HG03342 (cell line): ENCODE data around the gene EMC10.
"Not testable (repeated sequence)": the region's sequence is repeated elsewhere in the genome, so short reads cannot be mapped to it uniquely, and the experiment has no call there.

ENCODE experiments used
- ATAC-seq: cut with Tn5 transposase; IDR thresholded peaks from one replicate; pipeline ENCODE4 v1.9.1; 2021; ENCODE audit warnings: mild to moderate bottlenecking, moderate library complexity; ENCODE audit not compliant: unreplicated experiment

EMC10 gene

DNA sequence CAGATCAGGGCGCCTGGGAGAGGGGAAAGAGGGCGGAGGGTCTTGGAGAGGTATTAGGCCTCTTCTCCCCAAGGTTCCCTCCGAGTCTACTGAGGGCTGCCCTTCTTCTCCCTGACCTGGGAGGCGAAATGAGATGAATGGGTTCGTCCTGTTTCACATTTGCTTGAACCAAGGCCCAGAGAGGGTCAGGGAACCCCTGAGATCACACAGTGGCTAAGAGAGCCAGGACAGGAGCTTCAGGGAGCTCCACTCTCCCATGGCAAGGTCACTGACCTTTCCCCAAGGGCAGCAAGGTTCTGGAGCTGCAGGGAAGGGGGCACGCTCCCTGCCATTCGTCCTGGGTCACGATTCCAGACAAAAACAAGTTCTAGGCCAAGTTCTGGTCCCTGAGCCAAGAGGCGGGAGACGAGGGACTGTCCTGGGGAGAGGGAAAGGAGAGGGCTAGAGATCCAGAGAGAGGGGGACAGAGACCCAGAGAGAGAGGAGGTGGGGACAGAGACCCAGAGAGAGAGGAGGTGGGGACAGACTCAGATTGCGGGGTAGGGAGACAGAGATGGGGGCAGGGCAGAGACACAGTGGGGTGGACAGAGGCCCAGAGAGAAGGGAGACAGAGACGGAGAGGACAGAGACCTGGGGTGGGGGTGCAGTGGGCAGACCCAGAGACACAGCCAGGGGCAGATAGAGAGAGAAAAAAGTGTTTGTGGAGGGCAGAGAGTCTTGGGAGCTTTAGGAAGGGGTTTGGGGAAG, 36.9 kb downstream of the EMC10 start:
- ATAC-seq = no peak

DNA sequence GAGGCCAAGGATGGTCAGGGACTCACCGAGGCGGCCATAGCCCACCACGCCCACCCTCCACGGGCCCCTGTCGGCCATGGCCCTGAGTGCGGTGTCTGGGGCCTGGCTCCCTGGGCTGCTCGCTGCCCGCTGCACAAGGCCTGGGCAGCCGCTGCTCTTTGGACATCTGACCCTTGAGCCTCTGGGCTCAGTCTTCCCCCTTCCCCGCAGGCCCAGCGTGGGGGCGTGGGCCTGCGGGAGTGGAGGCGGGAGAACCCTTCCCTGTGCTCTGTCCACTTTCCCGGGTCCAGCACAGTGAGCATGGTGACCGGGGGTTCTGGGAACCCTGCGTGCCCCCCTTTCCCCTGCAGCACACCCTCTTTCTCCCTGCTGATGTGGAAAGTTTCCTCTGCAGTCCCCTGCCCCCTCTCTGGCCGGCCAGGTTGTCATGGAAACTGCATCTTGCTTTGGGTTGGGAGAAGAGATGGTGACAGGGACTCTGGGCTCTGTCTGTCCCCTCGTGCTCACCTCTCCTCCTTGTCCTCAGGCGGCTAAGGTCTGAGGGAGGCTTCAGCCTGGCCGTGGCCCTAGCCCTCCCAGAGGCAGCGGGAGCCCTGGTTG, 37.5 kb downstream of the EMC10 start, which contains the start of gene ASPDH:
Gene ASPDH (minus strand): TSS at position 168 of the 600 bp plus-strand sequence. CDS start 90 bp downstream, at position 78.
- ATAC-seq = no peak

DNA sequence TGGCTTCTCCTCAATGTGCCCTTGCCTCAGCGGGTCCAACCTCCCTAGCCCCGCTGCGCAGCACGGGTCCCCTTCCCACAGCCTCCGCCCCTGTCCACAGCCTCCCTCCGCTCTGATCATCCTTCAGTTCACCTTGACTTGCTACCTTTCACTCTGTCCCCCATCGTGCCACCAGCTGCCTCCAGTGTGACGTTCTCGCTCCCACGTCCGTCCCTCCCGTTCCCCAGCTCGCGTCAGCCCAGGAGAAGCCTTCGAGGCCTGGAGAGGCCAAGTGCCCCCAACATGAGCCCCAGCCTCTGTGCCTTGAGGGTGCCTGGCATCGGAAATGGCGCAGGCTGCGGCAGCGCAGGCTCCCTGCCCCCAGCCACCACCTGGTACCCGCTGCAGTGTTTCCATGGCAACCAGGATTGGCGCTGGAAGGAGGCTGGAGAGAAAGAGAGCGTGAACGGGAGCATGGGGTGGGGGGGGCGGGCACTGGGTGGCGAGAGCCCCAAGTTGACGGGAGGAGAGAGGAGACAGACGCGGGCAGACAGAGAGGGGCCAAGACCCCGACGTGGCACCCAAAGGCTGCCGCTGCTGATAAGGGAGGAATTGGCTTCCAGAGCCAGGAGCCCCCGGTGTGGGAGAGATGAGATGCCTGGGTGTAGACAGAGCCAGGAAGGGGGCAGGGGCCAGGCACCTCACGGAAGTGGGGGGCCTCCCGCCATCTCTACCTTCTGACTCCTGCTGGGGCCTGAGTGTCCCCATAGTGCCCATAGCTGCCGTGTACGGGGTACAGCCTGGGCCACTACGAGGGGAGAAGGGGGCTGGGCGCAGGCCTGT, 38.2 kb downstream of the EMC10 start:
- ATAC-seq = no peak

DNA sequence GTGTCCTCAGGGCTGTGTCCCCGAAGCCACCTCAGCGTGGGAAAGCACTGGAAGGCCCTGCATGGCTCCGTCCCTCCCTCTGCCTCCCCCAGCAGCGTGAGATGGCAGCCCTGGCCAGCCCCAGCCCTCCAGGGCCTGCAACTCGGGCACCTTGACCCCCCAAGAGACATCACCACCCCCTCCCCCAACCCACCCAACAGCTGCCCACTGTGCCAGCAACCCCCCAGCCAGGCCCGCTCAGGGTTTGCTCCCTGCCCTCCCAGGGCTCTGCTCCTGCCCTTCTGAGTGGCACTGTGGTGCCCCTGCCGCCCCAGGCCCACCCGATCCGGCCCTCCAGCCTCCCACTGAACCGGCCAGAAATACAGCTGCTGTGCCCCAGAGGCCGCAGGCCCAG, 38.9 kb downstream of the EMC10 start:
- ATAC-seq = no peak

DNA sequence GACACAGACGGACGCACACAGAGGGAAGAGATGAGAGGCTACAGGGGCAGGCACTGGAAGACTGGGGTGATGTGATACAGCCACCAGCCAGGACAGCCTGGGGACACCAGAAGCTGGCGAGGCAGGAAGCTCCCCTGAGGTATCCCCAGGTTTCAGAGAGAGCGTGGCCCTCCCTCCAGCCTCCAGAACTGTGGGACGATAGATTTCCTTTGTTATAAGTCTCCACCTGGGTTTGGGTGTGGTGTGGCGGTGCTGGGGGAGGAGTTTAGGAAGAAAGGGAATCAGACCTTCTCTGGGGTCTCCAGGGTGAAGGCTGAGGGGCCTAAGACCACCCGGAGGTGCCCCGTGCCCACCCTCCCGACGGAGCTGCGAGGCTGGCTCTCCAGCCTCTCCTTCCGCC, 40.1 kb downstream of the EMC10 start:
- ATAC-seq = no peak

DNA sequence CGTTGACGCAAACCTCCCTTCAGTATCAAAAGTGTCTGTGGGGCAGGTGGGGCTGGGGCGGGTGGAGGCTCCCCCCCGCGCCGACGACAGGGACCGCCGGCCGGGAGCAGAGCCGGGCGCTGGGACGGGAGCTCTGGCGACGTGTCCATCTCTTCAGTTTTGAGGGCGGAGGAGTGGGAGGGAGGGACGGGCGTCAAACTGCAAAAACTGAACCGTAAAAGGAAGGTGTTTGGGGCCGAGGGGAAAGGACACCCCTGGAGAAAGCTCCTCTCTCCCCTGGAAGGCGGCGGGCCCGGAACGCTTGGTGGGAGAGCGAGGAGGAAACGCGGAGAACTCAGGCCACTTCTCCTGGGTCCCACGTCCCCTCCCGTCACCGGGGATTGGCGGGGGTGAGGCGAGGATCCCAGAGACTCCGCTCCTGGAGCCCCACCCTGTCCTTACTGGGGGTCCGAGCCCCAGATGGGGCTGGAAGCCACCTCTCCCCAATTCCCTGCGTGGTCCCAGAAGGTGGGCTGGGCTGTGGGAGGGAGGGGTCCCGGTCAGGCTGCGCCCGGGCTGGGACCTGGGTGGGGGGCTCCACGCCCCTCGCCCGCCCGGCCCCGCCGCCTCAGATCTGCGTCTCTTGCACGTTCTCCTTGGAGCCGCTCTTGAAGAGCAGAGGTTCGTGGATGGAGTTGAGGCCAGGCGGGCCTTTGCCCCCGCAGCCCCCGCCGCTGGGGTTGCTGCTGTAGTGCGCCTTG, 40.8 kb downstream of the EMC10 start:
- no peak for ATAC-seq

DNA sequence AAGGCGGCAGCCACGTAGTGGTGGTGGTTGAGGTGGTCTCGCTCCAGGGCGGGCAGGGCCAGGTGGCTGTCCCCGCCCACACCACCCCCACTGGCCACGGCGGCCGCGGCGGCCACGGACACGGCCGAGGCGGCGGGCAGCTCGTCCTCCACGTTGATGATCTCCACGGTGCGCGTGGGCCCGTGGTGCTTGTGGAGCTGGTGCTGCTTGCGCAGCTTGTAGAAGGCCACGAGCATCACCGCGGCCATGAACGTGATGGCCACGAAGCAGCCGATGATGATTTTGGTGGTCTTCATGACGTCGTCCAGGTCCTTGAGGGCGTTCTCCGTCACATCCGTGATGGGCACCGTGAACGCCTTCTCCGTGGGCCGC, 41.4 kb downstream of the EMC10 start:
- no peak for ATAC-seq

DNA sequence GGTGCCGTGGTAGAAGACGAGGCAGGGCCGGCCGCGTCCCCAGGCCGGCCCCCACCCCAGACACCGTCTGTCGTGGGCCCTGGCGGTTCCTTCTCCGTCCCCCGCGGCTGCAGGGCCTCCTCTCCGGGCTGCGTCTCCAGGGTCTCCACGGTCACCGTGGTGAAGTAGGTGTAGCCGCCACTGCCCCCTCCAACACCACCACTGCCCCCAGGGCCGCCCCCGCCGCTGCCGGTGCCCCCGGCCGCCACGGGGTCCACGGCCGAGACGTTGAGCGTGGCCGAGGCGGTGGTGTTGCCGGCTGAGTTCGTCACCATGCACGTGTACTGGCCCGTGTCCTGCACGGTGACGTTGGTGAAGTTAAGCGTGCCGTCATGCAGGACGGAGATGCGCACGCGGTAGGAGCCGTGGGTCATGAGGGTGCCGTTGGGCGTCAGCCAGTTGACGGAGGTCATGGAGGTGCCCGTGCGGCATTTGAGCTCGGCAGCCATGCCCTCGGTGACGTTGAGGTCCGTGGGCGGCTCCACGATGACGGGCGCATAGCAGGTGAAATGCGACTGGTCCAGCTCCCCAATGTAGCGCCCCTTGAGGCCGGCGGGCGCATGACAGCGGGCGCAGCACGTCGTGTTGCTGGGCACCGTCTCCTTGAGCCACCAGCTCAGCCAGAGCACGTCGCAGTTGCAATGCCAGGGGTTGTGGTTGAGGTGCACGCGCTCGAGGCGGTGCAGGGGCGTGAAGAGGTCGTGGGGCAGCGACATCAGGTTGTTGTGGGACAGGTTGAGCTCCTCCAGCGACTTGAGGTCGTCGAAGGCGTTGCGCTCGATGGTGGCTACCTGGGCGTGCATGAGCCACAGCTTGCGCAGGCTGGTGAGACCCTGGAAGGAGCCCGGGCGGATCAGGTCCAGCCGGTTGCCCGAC, 42.0 kb downstream of the EMC10 start:
- no peak for ATAC-seq

DNA sequence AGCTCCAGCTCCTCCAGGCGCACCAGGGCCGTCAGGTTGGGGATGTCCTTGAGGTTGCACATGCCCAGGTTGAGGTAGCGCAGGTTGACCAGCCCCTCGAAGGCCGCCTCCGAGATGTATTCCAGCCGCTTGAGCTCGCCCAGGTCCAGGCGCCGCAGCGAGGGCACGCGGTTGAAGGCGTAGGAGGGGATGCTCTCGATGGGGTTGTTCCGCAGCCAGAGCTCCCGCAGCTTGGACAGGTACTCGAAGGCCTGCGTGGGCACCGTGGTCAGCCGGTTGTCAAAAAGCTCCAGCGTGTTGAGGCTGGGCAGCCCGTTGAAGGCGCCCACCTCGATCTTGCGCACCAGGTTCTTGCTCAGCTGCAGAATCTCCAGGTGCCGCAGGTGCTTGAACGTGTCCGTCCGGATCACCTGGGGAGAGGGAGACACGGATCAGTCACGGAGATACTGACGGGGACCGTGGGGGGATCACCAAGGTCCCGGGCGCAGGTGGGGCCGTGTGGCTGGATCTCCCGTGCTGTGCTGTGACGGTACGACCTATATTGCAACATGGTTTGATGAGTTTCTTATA, 42.8 kb downstream of the EMC10 start:
- ATAC-seq = no peak

DNA sequence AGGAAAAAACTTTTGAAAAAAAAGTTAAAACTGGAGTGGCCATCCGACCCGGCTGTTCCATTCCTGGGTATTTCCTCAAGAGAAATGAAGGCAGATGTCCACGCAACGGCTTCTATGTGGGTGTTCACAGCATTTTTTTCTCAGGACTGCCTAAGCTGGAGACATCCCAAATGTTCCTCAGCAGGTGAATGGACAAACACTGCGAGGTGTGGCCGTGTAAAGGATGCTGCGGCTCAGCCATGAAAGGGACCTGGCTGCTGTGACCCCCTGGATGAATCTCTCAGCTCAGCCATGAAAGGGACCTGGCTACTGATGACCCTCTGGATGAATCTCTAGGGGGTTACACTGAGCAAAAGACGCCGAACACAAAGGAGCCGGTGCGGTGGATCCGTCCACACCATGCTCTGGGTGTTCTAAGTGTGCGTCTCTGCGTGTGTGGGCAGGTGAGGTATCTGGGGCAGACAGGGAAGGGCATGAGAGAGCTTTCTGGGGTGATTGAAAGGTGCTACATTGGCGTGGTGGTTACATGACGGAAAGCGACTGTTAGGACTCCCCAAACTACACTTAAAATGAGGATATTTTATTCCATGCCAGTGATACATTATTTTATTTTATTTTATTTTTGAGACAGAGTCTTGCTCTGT, 44.6 kb downstream of the EMC10 start:
- ATAC-seq = no peak

DNA sequence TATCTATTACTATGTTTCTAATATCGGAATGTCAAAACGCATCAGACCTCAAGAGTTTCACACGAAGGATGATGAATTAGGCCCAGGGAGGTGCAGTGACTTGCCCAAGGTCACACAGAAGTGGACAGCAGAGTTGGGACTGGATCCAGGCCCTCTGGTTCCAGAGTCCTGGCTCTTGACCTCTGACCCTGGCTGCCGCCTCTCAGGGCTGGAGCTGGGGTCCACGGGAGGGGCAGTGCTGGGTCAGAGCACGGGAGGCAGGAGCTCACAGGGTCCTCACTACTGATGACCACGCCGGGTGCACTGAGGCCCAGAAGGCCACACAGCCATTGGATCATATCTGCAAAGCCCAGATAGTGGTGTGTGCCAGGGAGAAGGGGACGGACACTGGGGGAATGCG, 46.6 kb downstream of the EMC10 start:
- no peak for ATAC-seq

DNA sequence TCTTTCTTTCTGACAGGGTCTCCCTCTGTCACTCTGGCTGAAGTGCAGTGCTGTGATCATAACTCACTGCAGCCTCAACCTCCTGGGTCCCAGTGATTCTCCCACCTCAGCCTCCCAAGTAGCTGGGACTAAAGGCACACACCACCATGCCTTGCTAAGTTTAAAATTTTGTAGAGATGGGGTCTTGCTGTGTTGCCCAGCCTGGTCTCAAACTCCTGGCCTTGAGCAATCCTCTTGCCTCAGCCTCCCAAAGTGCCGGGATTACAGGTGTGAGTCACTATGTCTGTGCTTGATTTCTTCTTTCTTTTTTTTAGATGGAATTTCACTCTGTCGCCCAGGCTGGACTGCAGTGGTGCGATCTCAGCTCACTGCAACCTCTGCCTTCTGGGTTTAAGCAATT, 51.7 kb downstream of the EMC10 start:
- ATAC-seq = not testable (repeated sequence)

DNA sequence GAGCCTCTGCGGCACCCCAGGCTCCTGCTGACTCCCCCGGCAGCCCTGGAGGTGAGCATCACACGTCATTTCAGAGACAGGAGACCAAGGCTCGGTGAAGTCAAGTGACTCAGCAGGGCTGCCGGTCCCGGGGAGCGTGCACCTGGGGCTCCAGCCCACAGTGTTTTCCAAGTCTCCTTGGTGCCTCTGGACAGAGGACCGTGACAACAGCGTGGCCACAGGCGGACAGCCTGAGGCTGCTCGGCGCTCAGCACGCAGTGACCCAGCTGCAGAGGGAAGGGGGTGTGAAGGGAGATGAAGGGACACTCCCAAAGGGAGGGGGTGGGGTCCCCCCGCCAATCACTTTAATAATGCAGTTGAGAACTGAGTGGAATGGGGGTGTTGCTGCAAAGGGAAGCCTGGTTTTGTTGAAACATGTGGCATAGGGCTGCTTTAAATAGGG, 54.9 kb downstream of the EMC10 start:
- no peak for ATAC-seq

DNA sequence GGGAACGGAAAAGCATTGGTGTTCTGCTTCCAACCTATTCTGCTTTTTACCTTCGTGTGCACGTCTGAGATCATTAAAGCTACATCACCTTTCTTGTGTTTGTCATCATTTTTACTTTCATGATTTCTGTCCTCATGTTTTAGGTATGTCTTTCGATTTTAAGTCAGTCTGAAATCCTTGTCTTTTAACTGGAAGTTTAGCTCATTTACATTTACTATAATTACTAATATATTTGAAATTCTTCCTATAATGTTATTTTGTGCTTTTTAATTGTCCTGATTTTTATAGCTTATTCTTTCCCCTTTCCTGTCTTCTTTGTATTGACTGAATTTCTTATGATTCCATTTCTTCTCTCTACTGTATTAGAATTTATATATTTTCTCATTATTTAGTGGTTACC, 56.6 kb downstream of the EMC10 start:
- ATAC-seq = no peak

DNA sequence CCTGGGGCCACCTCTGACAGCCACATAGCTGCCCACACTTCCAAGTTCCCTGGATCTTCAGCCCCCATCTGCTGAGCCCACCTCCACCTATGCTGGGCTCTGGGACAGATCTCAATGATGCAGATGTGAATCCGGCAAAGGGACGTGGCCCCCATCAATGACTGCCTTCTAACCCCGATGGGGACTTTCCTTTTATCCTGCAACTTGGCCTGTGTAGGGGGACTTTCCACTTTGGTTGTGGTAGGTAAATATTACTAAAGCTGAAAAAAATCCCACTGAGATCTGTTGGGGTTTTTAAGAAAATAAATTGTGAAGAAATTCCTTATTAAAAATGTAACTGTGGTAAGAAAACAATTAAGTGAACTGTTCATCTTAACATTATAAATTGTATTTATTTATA, 58.2 kb downstream of the EMC10 start:
- ATAC-seq = no peak

DNA sequence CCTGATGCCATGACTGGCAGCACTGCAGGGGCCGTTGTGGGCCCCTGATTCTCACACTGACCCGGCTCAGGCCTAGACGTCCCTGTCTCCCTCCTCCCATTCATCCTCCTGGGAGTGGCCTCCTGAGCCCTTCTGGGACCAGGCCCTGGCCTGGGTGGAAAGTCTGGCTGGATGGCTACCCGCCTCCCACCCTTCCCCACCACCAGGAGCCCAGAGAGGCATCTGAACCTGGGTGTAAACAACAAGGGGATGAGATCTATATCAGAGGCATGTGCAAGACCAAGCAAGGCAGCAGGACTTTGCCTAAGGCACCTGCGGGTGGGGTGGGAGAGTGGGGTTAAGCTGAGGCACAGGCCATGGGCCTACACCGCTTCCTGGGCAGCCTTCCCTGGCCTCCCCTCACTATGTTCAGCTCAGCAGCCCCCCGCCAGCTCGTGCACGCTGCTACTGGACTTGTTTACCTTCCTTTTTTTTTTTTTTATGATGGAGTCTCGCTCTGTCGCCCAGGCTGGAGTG, 59.4 kb downstream of the EMC10 start:
- ATAC-seq = no peak

DNA sequence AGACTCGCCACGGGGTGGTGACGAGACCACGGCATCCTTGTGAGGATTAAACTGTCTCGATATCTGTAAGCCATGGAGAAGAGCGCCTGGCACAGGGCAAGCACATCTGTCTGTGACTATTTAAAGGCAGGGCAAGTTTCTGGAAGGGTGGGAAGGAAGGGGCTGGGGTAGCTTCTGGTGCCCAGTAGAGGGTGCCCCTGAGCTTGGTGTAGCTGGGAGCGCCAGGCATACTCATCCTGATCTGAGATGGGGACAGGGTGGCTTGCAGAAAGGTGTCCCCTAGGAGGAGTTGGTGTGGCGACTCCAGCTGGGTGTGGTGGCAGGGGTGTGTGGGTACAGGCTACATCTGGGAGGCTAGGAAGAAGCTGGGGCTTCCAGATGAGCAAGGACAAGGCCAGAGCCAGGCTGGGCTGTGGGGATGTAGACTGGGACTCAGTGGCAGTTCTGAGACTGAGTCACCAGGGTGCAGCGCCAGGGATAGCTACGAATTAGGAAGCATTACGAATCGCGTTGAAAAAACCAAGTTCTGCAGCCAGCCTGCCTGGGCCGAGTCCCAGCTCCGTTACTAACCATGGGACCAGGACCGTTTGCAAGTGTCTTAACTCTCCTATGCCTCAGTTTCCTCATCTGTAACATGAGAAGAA, 60.5 kb downstream of the EMC10 start:
- ATAC-seq = no peak

DNA sequence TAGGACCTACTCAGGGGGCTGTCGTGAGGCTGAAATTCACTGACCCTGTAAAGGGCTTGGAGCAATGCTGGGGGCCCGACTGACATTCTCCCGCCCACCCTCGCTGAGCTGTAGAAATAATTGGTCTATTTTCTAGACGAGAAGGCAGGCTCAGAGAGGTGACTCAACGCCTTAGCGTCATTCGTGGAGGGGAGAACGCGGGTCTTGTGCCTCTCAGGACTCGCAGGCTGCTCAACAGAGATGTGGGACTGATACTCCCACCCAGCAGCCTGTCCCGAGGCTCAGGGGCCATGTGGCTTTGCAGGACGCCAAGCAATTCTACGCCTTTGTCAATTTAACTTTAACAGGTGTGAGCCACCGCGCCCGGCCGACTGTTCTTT, 61.0 kb downstream of the EMC10 start:
- ATAC-seq = no peak
